Adrenal gland (tissue), 12 donors: ENCODE measurements around the gene ZNF837. TPM values are rescaled to one million over a fixed set of nuclear protein-coding genes. Genes with fewer than 3 reads are reported as not detected.

Experiments
- DNase-seq, 7 donors: peaks; one replicate each; pipeline ENCODE4 v3.0.0-alpha.2; 2019 to 2020
- H3K27ac ChIP-seq, 5 donors: fragments of 200-600 bp; sonication (generic) in 4 of 5; 1 replicate in 3 of 5; 2 replicates in 2 of 5; pipeline versions ENCODE4 v1.5.1 to v1.8.0; 2016 to 2020; ENCODE audit warnings: mild to moderate bottlenecking in 1 of 5
- H3K27me3 ChIP-seq: fragments of 200-600 bp; 2 replicates; pipeline ENCODE4 v1.8.0; 2021
- H3K36me3 ChIP-seq, 2 donors: fragments of 200-600 bp; replicated peaks in 1 of 2; 1 replicate in 1 of 2; 2 replicates in 1 of 2; pipeline versions ENCODE4 v1.5.1 to v1.8.0; 2018 to 2022
- H3K4me1 ChIP-seq, 2 donors: fragments of 200-600 bp; replicated peaks in 1 of 2; 1 replicate in 1 of 2; 2 replicates in 1 of 2; pipeline versions ENCODE4 v1.5.1 to v1.8.0; 2018 to 2021
- H3K4me3 ChIP-seq, 4 donors: fragments of 200-600 bp; sonication (generic) in 3 of 4; one replicate each; pipeline ENCODE4 v1.5.1; 2016 to 2018
- H3K9me3 ChIP-seq, 3 donors: fragments of 200-600 bp; sonication (generic) in 1 of 3; replicated peaks in 1 of 3; 1 replicate in 2 of 3; 2 replicates in 1 of 3; pipeline versions ENCODE4 v1.5.1 to v1.8.0; 2016 to 2021
- CTCF ChIP-seq, 6 experiments: fragments of 450-650 bp in 4 of 6; fragments of 200-600 bp in 2 of 6; sonication (generic) in 1 of 6; IDR thresholded peaks; 1 replicate in 5 of 6; 2 replicates in 1 of 6; pipeline versions ENCODE4 v1.5.1 to v1.8.0; 2016 to 2021; ENCODE audit warnings: antibody characterized with exemption in 6 of 6, mild to moderate bottlenecking in 2 of 6, moderate library complexity in 1 of 6
- POLR2A ChIP-seq, 2 donors: fragments of 450-650 bp; IDR thresholded peaks; one replicate each; pipeline ENCODE4 v1.6.1; 2017; ENCODE audit warnings: antibody characterized with exemption in 2 of 2, mild to moderate bottlenecking in 2 of 2, moderate library complexity in 1 of 2
- WGBS, 4 donors: extraction: QIAGEN DNeasy Blood & Tissue Kit in 2 of 4; methylation state at CpG; one replicate each; pipeline versions ENCODE4 v1.1.5 to v1.1.7; 2013 to 2017; 5-methylcytosine and 5-hydroxymethylcytosine counted together
- intact Hi-C, 2 donors: fragments of 100-400 bp; cut with DNase I; formaldehyde crosslinking; loops; one replicate each; pipeline versions ENCODE4 v1.14.1 to v1.15.0; 2022 to 2023
- polyA plus RNA-seq, 3 donors: library from polyadenylated mRNA; stranded (reverse); fragments of 200-250 nt in 2 of 3; fragments of 350-450 nt in 1 of 3; fragmentation: Illumina TruSeq in 1 of 3; extraction: RNeasy Lipid Tissue Mini Kit (QIAGEN cat#74804) in 1 of 3; gene quantifications; one replicate each; pipeline ENCODE4 v1.2.3, GENCODE V29; 2013 to 2014
- total RNA-seq, 9 donors: library from RNA; depleted of rRNA in 4 of 9; stranded (reverse); fragments of >200 nt in 4 of 9; fragments of 120-200 nt in 1 of 9; fragmentation: NEBNext Ultra II Directional in 1 of 9; extraction: Animal tissue kit (Norgen Biotek cat#: 25700) in 1 of 9; gene quantifications; one replicate each; pipeline versions ENCODE4 v1.1.0 to v1.2.4, GENCODE V29; 2013 to 2023
- donor health status: healthy with polysubstance abuse.
- donor health status: Bipolar disorder and iron deficiency.
- donor health status: DM: yes; HTN: yes; CAD: no.
- donor health status: DM: no; HTN: no; CAD: no.
- donor health status: DM: no; HTN: no; CAD: no.
- donor health status: DM: yes; HTN: yes; CAD: no.

ZNF837 gene
- total and polyA plus RNA-seq, 12 donors, result 0.09 to 10.5 (median 4.6) TPM

GRCh38 chr19:58400316-58400915, 19.6 kb upstream of the ZNF837 start:
- H3K27ac ChIP-seq, result peak overlapping the region in 1 of 5 donors; percentile 34
- H3K9me3 ChIP-seq, result no peaks in the 10 kb centered on the region
- peaks cover 4% of the 10 kb centered on the region for H3K27me3 ChIP-seq
- TF ChIP-seq POLR2A (IDR thresholded peaks at IDR 0.05), result no peak
- TF ChIP-seq CTCF (IDR thresholded peaks at IDR 0.05), result no peak
- DNase-seq, result peak in 3 of 7 donors; percentile 20 to 69 (median 31)
- WGBS, 4 donors, result 59 to 76% (median 64%) methylated on average over 13 to 18 of the region's 18 CpGs
- H3K4me3 ChIP-seq, result peak overlapping the region in 2 of 4 donors; percentile 39 to 71
- no peaks in the 10 kb centered on the region for H3K36me3 ChIP-seq
- peaks cover 11 to 19% of the 10 kb centered on the region in 2 donors for H3K4me1 ChIP-seq
- intact Hi-C loops, result no loop called here

GRCh38 chr19:58399903-58400302, 19.1 kb upstream of the ZNF837 start:
- peaks cover 11 to 19% of the 10 kb centered on the region in 2 donors for H3K4me1 ChIP-seq
- no peak for TF ChIP-seq CTCF (IDR thresholded peaks at IDR 0.05)
- no peak for TF ChIP-seq POLR2A (IDR thresholded peaks at IDR 0.05)
- no peak overlapping the region for H3K27ac ChIP-seq
- H3K36me3 ChIP-seq, result peaks cover 0 to 1% of the 10 kb centered on the region in 2 donors
- no peaks in the 10 kb centered on the region for H3K9me3 ChIP-seq
- peak in 1 of 7 donors; percentile 15 for DNase-seq
- WGBS, 4 donors, result 92 to 98% (median 95%) methylated on average over 3 of the region's 3 CpGs
- H3K27me3 ChIP-seq, result peaks cover 4% of the 10 kb centered on the region
- intact Hi-C loops, result no loop called here
- no peak overlapping the region for H3K4me3 ChIP-seq

GRCh38 chr19:58398545-58398944, 17.7 kb upstream of the ZNF837 start:
- Histone ChIP-seq H3K4me3 (no peak overlapping the region), H3K9me3 (no peaks in the 10 kb centered on the region), H3K27ac (no peak overlapping the region), H3K27me3 (peaks cover 4% of the 10 kb centered on the region), H3K4me1 (peaks cover 11 to 19% of the 10 kb centered on the region in 2 donors), H3K36me3 (peaks cover 0 to 15% of the 10 kb centered on the region in 2 donors)
- intact Hi-C loops, result no loop called here
- no peak for DNase-seq
- WGBS, 4 donors, result 94 to 97% (median 95%) methylated on average over 5 to 6 of the region's 6 CpGs
- TF ChIP-seq CTCF (IDR thresholded peaks at IDR 0.05), result no peak
- no peak for TF ChIP-seq POLR2A (IDR thresholded peaks at IDR 0.05)

GRCh38 chr19:58398087-58398486, 17.3 kb upstream of the ZNF837 start:
- DNase-seq, result no peak
- 78 to 83% (median 79%) methylated on average over 2 to 4 of the region's 4 CpGs for WGBS, 4 donors
- intact Hi-C loops, result no loop called here
- Histone ChIP-seq H3K27ac (no peak overlapping the region), H3K27me3 (peaks cover 4% of the 10 kb centered on the region), H3K4me3 (no peak overlapping the region), H3K36me3 (peaks cover 0 to 19% of the 10 kb centered on the region in 2 donors), H3K9me3 (no peaks in the 10 kb centered on the region), H3K4me1 (peaks cover 11 to 19% of the 10 kb centered on the region in 2 donors)
- TF ChIP-seq CTCF (IDR thresholded peaks at IDR 0.05) (no peak), POLR2A (IDR thresholded peaks at IDR 0.05) (no peak)
